ENCODE measurements around the gene PHYKPL.
"Not testable (repeated sequence)": the region's sequence is repeated elsewhere in the genome, so short reads cannot be mapped to it uniquely, and the experiment has no call there.

Gene PHYKPL

GRCh38 chr5:178256746-178257145 lies 24.1 kb upstream of the PHYKPL start:
- DNase-seq (ENCODE audit: low read depth in 2 of 2): no peak
- TF ChIP-seq CTCF (IDR thresholded peaks at IDR 0.05; ENCODE audit: low read depth, low read length): no peak
- no peak overlapping the region for H3K4me3 ChIP-seq (replicated peaks in 1 of 2; ENCODE audit: low read depth in 2 of 2, low read length in 2 of 2)

- DNase-seq (ENCODE audit: low read depth in 2 of 2): not testable (repeated sequence)
Observed at GRCh38 chr5:178253632-178254031, 21.0 kb upstream of the PHYKPL start.

GRCh38 chr5:178252258-178252657 lies 19.7 kb upstream of the PHYKPL start:
- no peak for DNase-seq (ENCODE audit: low read depth in 2 of 2)
- H3K4me3 ChIP-seq (replicated peaks in 1 of 2; ENCODE audit: low read depth in 2 of 2, low read length in 2 of 2): no peak overlapping the region
- TF ChIP-seq CTCF (IDR thresholded peaks at IDR 0.05; ENCODE audit: low read depth, low read length): no peak

More at GRCh38 chr5:178253632-178254031, 21.0 kb upstream of the PHYKPL start:
- H3K4me3 ChIP-seq (replicated peaks in 1 of 2; ENCODE audit: low read depth in 2 of 2, low read length in 2 of 2): not testable (repeated sequence)

- DNase-seq (ENCODE audit: low read depth in 2 of 2): no peak
- TF ChIP-seq CTCF (IDR thresholded peaks at IDR 0.05; ENCODE audit: low read depth, low read length): no peak
- H3K4me3 ChIP-seq (replicated peaks in 1 of 2; ENCODE audit: low read depth in 2 of 2, low read length in 2 of 2): no peak overlapping the region
Observed at GRCh38 chr5:178250263-178250662, 17.7 kb upstream of the PHYKPL start.

GRCh38 chr5:178249191-178249989 lies 16.8 kb upstream of the PHYKPL start:
- H3K4me3 ChIP-seq (replicated peaks in 1 of 2; ENCODE audit: low read depth in 2 of 2, low read length in 2 of 2): no peak overlapping the region
- no peak for TF ChIP-seq CTCF (IDR thresholded peaks at IDR 0.05; ENCODE audit: low read depth, low read length)
- DNase-seq (ENCODE audit: low read depth in 2 of 2): peak; percentile 40 to 70

GRCh38 chr5:178248750-178249149 lies 16.1 kb upstream of the PHYKPL start:
- no peak for DNase-seq (ENCODE audit: low read depth in 2 of 2)
- H3K4me3 ChIP-seq (replicated peaks in 1 of 2; ENCODE audit: low read depth in 2 of 2, low read length in 2 of 2): no peak overlapping the region
- no peak for TF ChIP-seq CTCF (IDR thresholded peaks at IDR 0.05; ENCODE audit: low read depth, low read length)

GRCh38 chr5:178247481-178248456 lies 15.2 kb upstream of the PHYKPL start:
- no peak for DNase-seq (ENCODE audit: low read depth in 2 of 2)
- no peak for TF ChIP-seq CTCF (IDR thresholded peaks at IDR 0.05; ENCODE audit: low read depth, low read length)
- H3K4me3 ChIP-seq (replicated peaks in 1 of 2; ENCODE audit: low read depth in 2 of 2, low read length in 2 of 2): no peak overlapping the region
